Stimulated activated CD8-positive, alpha-beta memory T cell treated with anti-CD3 and anti-CD28 coated beads, Interleukin-12 subunit alpha, Interleukin-12 subunit beta, amount 100 ng/mL, for 1 hour (primary cell): ENCODE measurements around the gene PLXDC2.

Experiments
- DNase-seq: peaks from one replicate; pipeline ENCODE4 v3.0.0-alpha.2; 2020; ENCODE audit warnings: low read depth

PLXDC2 gene

DNA sequence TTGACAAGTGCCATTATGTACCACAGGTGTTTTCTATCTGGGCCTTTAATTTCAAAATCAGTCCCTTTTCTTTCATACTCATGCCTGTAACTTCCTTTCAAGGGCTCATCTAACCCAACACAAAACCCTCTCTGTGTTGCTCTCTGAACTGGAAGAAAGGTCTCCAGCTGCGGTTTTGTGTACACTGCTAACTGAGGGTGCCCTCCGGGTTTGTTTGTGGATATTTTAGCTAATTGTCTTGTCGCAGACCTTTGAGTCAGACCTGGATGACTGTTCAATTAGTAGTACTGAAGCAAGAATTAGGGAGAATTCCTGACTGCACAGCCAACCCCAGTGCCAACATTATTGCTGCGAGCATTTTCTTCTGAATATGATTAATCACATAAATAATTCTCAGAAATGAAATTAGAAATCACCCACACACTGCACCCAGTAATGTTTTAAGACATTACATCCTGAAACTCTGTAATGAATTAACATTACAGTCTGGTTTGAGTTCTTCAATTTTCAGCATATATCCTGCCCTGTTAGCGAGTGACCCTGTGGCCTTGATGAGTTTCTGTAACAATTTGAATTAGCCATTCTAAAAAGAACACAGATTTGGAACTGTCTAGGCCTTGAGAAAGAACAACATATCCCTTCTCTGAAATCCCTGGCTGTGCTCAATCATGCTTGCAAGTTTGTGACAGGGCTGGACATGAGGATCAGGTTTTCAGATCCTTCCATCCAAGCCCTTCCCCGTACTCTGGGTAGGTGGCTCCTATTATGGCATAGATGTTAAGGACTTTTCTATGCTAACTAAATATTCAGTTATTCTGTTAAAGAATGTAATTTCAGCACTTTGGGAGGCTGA lies 460.1 kb downstream of the PLXDC2 start:
- DNase-seq = no peak

- DNase-seq = no peak
Measured at GRCh38 chr10:20277820-20278219, 461.6 kb downstream of the PLXDC2 start.

DNA sequence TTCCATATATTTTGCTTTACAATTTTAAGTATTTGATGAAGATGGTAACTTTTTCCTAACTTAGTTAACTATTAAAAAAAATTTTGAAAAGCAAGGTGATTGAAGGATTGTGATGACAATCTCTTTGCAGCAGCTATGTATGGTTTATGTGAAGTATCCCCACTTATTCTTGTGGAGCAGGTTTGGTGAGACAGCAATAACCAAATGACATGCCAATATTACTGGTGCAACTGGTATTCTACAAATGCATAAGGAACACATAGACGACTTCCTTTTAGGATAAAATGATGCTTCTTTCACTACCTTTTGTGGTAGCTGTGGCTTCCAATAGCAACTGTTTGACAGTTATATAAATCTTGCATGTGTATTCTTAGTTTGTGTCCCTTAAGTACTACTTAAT lies 465.3 kb downstream of the PLXDC2 start:
- no peak for DNase-seq

- no peak for DNase-seq
Measured at GRCh38 chr10:20287586-20287985, 471.4 kb downstream of the PLXDC2 start.

- DNase-seq = no peak
Measured at GRCh38 chr10:20288060-20288459, 471.8 kb downstream of the PLXDC2 start.

- no peak for DNase-seq
Measured at GRCh38 chr10:20289070-20289828, 473.0 kb downstream of the PLXDC2 start.

DNA sequence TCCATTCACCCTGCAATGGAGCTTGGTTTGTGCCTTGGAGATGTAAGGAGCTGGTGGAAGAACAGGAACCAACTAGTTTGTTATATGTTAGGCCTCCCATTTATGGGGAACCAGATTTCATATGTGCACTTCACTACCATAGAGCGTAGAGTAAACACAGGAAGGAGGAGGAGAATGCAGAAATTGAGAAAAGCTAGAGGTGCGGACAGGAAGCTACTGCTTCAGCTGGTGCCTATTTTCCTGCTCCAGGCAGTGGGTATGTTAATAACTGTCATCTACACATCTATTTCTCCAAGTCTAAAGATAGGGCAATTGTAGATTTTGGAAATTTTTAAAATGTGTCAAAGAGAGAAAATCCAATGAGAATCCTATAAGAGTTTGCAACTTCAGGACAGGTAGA lies 482.2 kb downstream of the PLXDC2 start:
- no peak for DNase-seq

- no peak for DNase-seq
Measured at GRCh38 chr10:20299034-20299736, 483.0 kb downstream of the PLXDC2 start.

DNA sequence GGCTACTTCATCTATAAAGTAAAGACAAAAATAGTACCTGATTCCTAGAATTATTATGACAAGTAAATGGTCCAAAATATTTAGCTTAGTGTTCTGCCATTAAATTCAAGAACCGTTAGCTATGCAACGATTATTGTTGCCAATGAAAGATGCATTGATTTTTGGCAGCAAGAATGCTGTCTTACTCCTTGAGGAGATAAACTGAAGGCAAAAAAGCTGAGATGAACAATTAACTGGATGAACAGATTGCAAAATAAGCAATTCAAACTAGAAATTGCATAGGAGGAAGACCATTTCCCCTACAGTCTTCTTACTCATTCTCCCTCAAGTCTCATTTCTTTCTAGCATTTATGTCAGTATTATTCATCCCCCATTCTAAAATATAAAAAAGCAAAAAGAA lies 484.5 kb downstream of the PLXDC2 start:
- DNase-seq = no peak

DNA sequence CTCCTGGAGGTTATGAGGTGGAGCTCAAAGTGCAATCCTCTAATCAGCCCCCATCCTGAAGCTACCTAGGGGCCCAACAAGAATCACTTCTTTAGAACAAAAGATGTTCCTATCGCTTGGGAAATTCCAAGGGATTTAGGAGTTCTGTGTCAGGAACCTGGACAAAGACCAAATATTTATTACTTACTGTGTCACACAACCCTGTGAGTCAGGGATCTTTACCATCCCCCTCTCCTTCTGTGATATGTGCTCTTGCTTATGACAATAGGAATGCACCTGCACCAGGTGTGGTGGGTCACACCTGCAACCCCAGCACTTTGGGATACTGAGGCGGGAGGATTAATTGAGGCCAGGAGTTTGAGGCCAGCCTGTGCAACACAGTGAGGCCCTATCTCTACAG lies 485.8 kb downstream of the PLXDC2 start:
- no peak for DNase-seq

- DNase-seq = no peak
Measured at GRCh38 chr10:20303453-20304152, 487.4 kb downstream of the PLXDC2 start.

- no peak for DNase-seq
Measured at GRCh38 chr10:20313665-20314064, 497.4 kb downstream of the PLXDC2 start.

GRCh38 chr10:20314431-20314830 lies 498.2 kb downstream of the PLXDC2 start:
- DNase-seq = no peak

DNA sequence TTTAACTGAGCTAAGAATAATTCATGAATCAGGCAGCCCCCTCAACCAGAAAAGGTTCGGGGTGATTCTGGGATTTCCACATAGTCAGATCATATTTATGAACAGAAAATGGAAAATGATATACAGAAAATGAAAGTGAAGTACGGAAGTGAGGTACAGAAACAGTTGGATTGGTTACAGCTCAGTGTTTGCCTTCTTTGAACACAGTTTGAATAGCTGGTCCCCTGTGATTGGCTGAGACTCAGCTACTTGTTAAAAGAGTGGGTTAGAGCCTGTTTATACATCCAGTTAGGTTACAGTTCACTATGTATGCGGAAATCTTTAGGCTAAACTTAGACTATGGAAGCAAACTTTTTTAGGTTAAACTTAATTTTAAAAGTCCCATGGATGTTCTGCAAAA lies 511.7 kb downstream of the PLXDC2 start:
- DNase-seq = no peak

- no peak for DNase-seq
Measured at GRCh38 chr10:20330246-20330645, 514.0 kb downstream of the PLXDC2 start.

GRCh38 chr10:20334559-20334958 lies 518.3 kb downstream of the PLXDC2 start:
- no peak for DNase-seq
